ENCODE results near the gene GGACT. TPM values are rescaled to one million over a fixed set of nuclear protein-coding genes. Genes with fewer than 3 reads are reported as not detected.

GGACT gene
- total RNA-seq, 4 donors from 2014 or later, result 8.8 to 37.4 (median 9.7) TPM

DNA sequence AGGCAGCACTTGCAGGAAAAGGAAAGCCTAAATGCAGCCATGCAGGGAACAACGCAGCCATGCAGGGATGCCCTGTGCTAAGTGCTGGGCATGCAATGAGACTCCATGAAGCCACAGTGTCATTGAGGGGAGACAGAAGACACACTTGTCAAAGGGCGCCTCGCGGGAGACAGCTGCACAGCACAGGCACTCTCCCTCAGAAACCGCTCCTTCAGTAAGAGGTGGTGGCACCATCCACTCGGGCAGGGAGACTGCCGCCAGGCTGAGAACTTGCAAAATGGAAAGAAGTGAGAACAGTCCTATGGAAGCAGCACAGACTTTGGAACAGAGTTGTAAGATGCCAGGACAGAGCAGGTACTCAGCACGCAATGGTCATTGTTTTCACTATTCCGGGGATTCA is 51.1 kb downstream of the GGACT start:
- TF ChIP-seq, protein P1, sequence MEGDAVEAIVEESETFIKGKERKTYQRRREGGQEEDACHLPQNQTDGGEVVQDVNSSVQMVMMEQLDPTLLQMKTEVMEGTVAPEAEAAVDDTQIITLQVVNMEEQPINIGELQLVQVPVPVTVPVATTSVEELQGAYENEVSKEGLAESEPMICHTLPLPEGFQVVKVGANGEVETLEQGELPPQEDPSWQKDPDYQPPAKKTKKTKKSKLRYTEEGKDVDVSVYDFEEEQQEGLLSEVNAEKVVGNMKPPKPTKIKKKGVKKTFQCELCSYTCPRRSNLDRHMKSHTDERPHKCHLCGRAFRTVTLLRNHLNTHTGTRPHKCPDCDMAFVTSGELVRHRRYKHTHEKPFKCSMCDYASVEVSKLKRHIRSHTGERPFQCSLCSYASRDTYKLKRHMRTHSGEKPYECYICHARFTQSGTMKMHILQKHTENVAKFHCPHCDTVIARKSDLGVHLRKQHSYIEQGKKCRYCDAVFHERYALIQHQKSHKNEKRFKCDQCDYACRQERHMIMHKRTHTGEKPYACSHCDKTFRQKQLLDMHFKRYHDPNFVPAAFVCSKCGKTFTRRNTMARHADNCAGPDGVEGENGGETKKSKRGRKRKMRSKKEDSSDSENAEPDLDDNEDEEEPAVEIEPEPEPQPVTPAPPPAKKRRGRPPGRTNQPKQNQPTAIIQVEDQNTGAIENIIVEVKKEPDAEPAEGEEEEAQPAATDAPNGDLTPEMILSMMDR (IDR thresholded peaks at IDR 0.05), result no peak
- no peak for TF ChIP-seq POLR2A (IDR thresholded peaks at IDR 0.05)
- Histone ChIP-seq H3K27me3 (no peaks in the 10 kb centered on the region), H3K4me1 (no peaks in the 10 kb centered on the region), H3K27ac (no peak overlapping the region), H3K36me3 (peaks cover 0 to under 1% (median 0%) of the 10 kb centered on the region in 3 donors), H3K9me3 (no peaks in the 10 kb centered on the region), H3K4me3 (no peak overlapping the region)
- DNase-seq, result peak in 2 of 3 donors; percentile 22 to 31

DNA sequence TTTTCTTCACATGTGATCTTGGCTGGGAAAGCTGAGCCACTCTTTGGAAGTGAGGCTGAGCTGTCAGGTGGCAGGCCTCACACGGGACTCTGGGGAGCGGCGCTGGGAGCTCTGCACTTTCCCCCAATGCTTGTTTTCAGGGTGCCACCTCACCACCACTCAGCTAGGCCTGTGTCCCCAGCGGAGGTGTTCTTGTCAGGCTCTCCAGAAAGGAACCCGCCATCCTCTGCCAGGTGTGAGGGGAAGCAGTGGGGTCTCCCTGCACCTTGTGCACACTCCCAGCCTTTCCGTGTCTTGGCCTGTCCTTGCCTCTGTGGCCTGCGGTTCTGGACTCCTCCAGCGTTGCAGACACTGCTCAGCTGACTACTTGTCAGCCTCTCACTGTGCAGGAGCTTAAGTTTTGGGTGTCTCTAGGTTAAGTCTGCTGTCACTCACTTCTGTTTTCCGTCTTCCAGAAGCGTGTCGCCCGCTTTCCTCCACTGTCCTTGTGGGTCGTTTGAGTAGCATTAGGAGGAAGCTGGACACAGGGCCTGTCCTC is 51.9 kb downstream of the GGACT start:
- TF ChIP-seq, protein P1 (IDR thresholded peaks at IDR 0.05), result no peak
- TF ChIP-seq POLR2A (IDR thresholded peaks at IDR 0.05), result no peak
- H3K4me1 ChIP-seq, result no peaks in the 10 kb centered on the region
- no peaks in the 10 kb centered on the region for H3K27me3 ChIP-seq
- DNase-seq, result peak in 2 of 3 donors; percentile 28 to 46
- no peaks in the 10 kb centered on the region for H3K9me3 ChIP-seq
- no peak overlapping the region for H3K4me3 ChIP-seq
- peaks cover 0 to 8% (median 0%) of the 10 kb centered on the region in 3 donors for H3K36me3 ChIP-seq
- H3K27ac ChIP-seq, result no peak overlapping the region

DNA sequence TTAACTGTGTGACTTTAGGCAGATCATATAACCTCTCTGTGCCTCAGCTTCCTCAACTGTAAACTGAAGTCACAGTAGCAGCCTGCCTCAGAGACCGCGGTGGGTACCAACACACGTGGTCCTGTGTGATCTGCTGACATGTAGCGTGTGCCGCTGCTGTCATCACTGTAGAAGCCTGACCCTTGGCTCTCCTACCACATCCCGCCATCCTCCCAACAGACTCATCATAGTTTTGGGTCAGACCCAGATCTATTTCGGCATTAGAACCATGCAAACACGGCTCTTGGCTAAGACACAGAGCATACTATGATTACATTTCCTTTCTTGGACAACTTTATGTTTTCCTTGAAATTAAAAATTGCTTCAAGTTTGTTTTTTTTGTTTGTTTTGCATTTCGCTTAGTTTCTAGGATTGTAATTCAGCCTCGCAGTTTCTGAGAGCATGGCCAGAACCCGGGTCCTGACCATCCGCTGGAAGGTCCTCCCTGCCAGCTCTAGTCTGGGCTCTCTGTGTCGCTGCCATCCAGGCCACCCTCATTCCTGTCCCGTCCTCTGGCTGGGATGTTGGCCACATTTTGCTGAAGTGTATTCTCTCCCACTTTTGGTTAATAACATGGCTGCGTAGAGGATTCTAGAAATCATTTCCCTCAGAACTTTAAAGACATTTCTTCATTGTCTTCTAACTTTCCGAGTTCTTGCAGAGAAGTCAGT is 53.0 kb downstream of the GGACT start:
- H3K4me1 ChIP-seq, result no peaks in the 10 kb centered on the region

DNA sequence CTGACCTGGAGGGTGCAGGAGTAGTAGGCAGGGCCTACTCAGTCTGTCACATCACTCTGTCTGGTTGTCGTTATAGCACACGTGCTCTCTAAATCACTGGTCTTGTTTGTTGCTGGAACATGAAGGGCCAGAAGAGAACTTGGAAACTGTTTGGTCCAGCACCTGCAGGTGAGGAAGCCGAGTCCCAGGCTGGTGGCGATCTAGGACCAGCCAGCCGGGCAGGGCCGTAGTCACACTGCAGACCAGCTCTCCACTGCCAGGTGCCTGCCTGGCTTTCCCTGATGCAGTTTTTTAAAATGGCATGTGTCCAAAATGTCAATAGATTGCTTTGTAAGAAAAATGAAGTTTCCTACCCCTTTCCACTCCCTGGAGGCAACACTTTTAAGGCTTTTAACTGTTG is 53.7 kb downstream of the GGACT start:
- H3K36me3 ChIP-seq, result peaks cover 0 to 9% (median 0%) of the 10 kb centered on the region in 3 donors
- no peak overlapping the region for H3K27ac ChIP-seq

More for the DNA sequence above, 53.0 kb downstream of the GGACT start:
- no peak overlapping the region for H3K27ac ChIP-seq
- peaks cover 0 to 8% (median 0%) of the 10 kb centered on the region in 3 donors for H3K36me3 ChIP-seq
- no peak for DNase-seq
- H3K9me3 ChIP-seq, result no peaks in the 10 kb centered on the region
- TF ChIP-seq POLR2A (IDR thresholded peaks at IDR 0.05), result no peak
- H3K27me3 ChIP-seq, result no peaks in the 10 kb centered on the region
- no peak overlapping the region for H3K4me3 ChIP-seq

DNA sequence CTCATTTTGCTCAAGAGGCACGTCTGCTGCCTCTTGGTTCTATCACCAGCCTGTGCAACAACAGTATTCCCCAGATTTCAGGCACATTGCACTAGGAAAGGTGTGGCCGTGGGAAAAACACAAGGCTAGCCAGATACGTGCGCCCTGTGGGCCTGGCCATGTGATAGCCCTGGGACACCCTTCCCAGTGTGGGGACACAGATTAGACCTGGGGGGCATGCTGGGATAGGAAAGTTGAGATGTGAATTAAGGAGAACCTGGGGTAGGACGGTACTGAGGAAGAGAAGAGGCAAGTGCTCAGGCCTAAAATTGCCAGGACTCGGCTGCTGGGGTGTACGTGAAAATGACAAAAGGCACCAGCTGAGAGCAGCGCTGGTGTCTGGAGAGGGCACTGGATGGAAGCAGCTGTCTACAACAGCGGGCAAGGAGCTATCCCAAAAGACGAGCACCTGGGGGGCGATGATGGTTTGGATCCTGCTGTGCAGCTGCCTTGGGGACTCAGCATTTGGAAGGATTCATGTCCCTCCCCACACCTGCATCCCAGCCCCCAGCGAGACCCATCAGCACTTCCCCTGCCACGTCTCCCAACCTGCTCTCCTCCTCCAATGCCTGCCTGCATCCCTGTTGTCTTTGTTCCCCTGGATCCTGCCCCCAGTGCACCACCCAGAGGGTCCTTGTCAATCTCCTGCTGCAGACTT is 54.3 kb downstream of the GGACT start:
- Histone ChIP-seq H3K27me3 (no peaks in the 10 kb centered on the region), H3K27ac (no peak overlapping the region), H3K4me3 (no peak overlapping the region), H3K4me1 (no peaks in the 10 kb centered on the region), H3K9me3 (no peaks in the 10 kb centered on the region), H3K36me3 (peaks cover 0 to 12% (median 0%) of the 10 kb centered on the region in 3 donors)
- DNase-seq, result peak in 1 of 3 donors; percentile 33
- TF ChIP-seq POLR2A (IDR thresholded peaks at IDR 0.05), result no peak
- TF ChIP-seq, protein P1 (IDR thresholded peaks at IDR 0.05), result no peak

More for the DNA sequence above, 53.7 kb downstream of the GGACT start:
- Histone ChIP-seq H3K4me3 (no peak overlapping the region), H3K9me3 (no peaks in the 10 kb centered on the region), H3K4me1 (no peaks in the 10 kb centered on the region), H3K27me3 (no peaks in the 10 kb centered on the region)
- no peak for DNase-seq
- TF ChIP-seq, protein P1 (IDR thresholded peaks at IDR 0.05), result no peak
- no peak for TF ChIP-seq POLR2A (IDR thresholded peaks at IDR 0.05)

DNA sequence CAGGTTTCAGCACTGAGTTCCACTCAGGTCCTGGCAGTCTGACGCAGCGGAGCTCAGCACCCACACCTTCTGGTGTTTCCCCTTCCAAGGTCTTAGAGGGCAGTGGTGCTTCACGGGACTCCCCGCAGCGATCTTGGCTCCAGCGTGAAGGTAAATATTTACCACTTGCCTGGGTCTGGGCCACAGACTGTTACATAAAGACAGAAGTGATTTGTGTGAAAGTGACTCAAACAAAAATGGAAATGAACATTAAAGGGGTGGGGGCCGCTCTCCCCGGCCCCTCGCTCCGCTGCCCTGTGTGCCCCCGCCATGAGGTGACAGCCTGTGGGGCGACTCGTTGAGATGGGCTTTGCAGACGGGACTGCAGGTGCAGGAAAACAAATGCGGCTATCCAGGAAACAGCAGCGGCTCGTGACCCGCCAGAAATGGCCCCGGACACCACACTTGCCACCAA is 55.0 kb downstream of the GGACT start:
- TF ChIP-seq POLR2A (IDR thresholded peaks at IDR 0.05), result no peak
- TF ChIP-seq, protein P1 (IDR thresholded peaks at IDR 0.05), result no peak
- DNase-seq, result peak in 2 of 3 donors; percentile 30 to 34
- H3K4me3 ChIP-seq, result no peak overlapping the region
- peaks cover 0 to 13% (median 0%) of the 10 kb centered on the region in 3 donors for H3K36me3 ChIP-seq
- no peak overlapping the region for H3K27ac ChIP-seq
- no peaks in the 10 kb centered on the region for H3K27me3 ChIP-seq
- H3K4me1 ChIP-seq, result no peaks in the 10 kb centered on the region
- no peaks in the 10 kb centered on the region for H3K9me3 ChIP-seq

All from Peyer's patch (tissue), 4 donors.